Vagina (tissue), 2 donors: ENCODE measurements around the gene WNT4. TPM values are rescaled to one million over a fixed set of nuclear protein-coding genes. Genes with fewer than 3 reads are reported as not detected.

ENCODE experiments used
- DNase-seq, 2 donors: peaks; one replicate each; pipeline ENCODE4 v3.0.0-alpha.2; 2017; ENCODE audit errors: extremely low spot score in 2 of 2
- H3K27ac ChIP-seq: fragments of 200-600 bp; sonication (generic); one replicate; pipeline ENCODE4 v1.5.1; 2019
- H3K27me3 ChIP-seq: fragments of 200-600 bp; sonication (generic); one replicate; pipeline ENCODE4 v1.5.1; 2019
- H3K36me3 ChIP-seq, 2 donors: fragments of 200-600 bp; sonication (generic); one replicate each; pipeline ENCODE4 v1.5.1; 2017 to 2019
- H3K4me1 ChIP-seq: fragments of 200-600 bp; sonication (generic); one replicate; pipeline ENCODE4 v1.5.1; 2019
- H3K4me3 ChIP-seq, 2 donors: fragments of 200-600 bp; sonication (generic); 1 replicate in 1 of 2; 2 replicates in 1 of 2; pipeline ENCODE4 v1.5.1; 2016 to 2019
- H3K9me3 ChIP-seq: fragments of 200-600 bp; sonication (generic); one replicate; pipeline ENCODE4 v1.5.1; 2019
- POLR2A ChIP-seq, 2 donors: fragments of 450-650 bp; IDR thresholded peaks; one replicate each; pipeline ENCODE4 v1.6.1; 2017; ENCODE audit warnings: antibody characterized with exemption in 2 of 2, mild to moderate bottlenecking in 2 of 2, moderate library complexity in 2 of 2
- POLR2AphosphoS5 ChIP-seq, 2 donors: sonication (generic); formaldehyde crosslinking; IDR thresholded peaks; one replicate each; pipeline ENCODE4 v1.9.0; 2017; ENCODE audit warnings: antibody characterized with exemption in 2 of 2, mild to moderate bottlenecking in 2 of 2, low read depth in 1 of 2; ENCODE audit not compliant: insufficient read depth in 1 of 2
- intact Hi-C: fragments of 100-400 bp; cut with DNase I; formaldehyde crosslinking; loops from one replicate; pipeline ENCODE4 v1.15.1; 2023
- total RNA-seq: library from RNA; depleted of rRNA; stranded (reverse); fragments of >200 nt; gene quantifications from one replicate; pipeline ENCODE4 v1.2.3, GENCODE V29; 2016
- TF ChIP-seq, protein P1 (sequence below), 3 experiments: fragments of 450-650 bp in 2 of 3; fragments of 200-600 bp in 1 of 3; sonication (generic) in 1 of 3; IDR thresholded peaks; one replicate each; pipeline ENCODE4 v1.5.1; 2017 to 2019; ENCODE audit warnings: antibody characterized with exemption in 3 of 3, mild to moderate bottlenecking in 2 of 3, moderate library complexity in 2 of 3

The WNT4 gene
- total RNA-seq, 1 donor from 2014 or later, result 5.2 TPM

DNA sequence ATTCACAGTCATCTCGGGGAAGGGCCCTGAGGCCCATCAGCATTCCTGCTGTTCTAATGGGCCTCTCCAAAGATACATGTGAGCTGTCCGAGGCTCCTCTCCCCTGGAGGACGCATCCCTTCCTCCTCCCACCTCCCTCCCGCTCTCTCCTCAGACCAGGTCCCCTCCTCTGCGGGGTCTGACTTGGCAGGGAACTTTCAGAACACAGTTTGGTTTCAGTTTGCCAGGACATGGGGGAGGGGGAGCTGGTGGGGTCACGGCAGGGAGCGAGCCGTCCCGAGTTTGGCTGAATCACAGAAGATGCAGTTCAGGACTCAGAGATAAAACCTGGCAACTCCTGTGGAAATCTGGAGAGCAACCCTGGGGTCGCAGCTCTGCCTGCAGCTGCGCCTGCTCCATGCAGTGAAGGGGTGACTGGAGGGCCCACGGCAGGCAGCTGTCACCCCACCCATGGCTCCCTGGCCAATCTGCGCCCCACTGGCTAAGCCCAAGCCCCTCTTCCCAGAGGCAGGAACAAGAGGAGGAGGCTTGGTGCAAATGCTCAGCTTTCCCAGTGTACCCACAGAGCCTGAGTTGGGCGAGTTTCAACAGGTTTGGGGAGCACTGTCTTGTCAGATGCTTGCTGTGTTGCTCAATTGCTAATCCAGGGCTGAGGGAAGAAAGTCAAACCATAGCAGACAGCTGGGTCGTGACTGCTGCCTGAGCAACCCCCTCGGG is 5.7 kb downstream of the WNT4 start:
- Histone ChIP-seq H3K36me3 (no peaks in the 10 kb centered on the region), H3K27ac (peak overlapping the region; percentile 28), H3K9me3 (no peaks in the 10 kb centered on the region), H3K27me3 (no peaks in the 10 kb centered on the region), H3K4me1 (peaks cover 72% of the 10 kb centered on the region), H3K4me3 (peak overlapping the region in 1 of 2 donors; percentile 13)
- intact Hi-C loops, result loop anchor here (10.0 kb wide), 1 partner anchor 498 kb away; the partner anchor contains the start of gene C1QA
- no peak for TF ChIP-seq POLR2A (IDR thresholded peaks at IDR 0.05)
- TF ChIP-seq, protein P1, sequence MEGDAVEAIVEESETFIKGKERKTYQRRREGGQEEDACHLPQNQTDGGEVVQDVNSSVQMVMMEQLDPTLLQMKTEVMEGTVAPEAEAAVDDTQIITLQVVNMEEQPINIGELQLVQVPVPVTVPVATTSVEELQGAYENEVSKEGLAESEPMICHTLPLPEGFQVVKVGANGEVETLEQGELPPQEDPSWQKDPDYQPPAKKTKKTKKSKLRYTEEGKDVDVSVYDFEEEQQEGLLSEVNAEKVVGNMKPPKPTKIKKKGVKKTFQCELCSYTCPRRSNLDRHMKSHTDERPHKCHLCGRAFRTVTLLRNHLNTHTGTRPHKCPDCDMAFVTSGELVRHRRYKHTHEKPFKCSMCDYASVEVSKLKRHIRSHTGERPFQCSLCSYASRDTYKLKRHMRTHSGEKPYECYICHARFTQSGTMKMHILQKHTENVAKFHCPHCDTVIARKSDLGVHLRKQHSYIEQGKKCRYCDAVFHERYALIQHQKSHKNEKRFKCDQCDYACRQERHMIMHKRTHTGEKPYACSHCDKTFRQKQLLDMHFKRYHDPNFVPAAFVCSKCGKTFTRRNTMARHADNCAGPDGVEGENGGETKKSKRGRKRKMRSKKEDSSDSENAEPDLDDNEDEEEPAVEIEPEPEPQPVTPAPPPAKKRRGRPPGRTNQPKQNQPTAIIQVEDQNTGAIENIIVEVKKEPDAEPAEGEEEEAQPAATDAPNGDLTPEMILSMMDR (IDR thresholded peaks at IDR 0.05), result no peak
- no peak for TF ChIP-seq POLR2AphosphoS5 (IDR thresholded peaks at IDR 0.05; ENCODE audit: insufficient read depth in 1 of 2, low read depth in 1 of 2)
- no peak for DNase-seq

DNA sequence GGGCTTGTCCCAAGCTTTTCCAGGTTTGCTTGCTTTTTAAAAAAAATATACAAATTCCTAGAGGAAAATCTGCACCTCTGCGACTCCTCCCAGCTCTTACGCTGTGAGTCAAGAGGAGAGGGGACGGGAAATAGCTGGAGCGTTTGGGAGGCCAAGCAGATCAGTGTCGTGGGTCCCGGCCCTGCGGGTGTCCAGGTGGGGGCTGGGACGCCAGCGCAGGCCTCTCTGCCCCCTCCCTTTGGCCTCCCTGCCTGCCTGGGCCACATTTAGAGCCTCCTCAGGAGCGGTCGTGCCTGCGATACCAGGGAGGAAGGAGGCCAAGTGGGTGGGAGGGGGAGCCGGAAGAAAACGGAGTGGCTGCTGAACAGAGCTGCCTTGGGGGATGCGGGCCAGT is 9.0 kb downstream of the WNT4 start:
- DNase-seq, result no peak
- Histone ChIP-seq H3K27ac (no peak overlapping the region), H3K4me3 (no peak overlapping the region), H3K9me3 (no peaks in the 10 kb centered on the region), H3K4me1 (peaks cover 46% of the 10 kb centered on the region), H3K27me3 (no peaks in the 10 kb centered on the region), H3K36me3 (no peaks in the 10 kb centered on the region)
- intact Hi-C loops, result loop anchor here (10.0 kb wide), 1 partner anchor 501 kb away; the partner anchor contains the start of gene C1QA
- TF ChIP-seq POLR2AphosphoS5 (IDR thresholded peaks at IDR 0.05; ENCODE audit: insufficient read depth in 1 of 2, low read depth in 1 of 2) (no peak), POLR2A (IDR thresholded peaks at IDR 0.05) (no peak)
- TF ChIP-seq, protein P1 (IDR thresholded peaks at IDR 0.05), result no peak

DNA sequence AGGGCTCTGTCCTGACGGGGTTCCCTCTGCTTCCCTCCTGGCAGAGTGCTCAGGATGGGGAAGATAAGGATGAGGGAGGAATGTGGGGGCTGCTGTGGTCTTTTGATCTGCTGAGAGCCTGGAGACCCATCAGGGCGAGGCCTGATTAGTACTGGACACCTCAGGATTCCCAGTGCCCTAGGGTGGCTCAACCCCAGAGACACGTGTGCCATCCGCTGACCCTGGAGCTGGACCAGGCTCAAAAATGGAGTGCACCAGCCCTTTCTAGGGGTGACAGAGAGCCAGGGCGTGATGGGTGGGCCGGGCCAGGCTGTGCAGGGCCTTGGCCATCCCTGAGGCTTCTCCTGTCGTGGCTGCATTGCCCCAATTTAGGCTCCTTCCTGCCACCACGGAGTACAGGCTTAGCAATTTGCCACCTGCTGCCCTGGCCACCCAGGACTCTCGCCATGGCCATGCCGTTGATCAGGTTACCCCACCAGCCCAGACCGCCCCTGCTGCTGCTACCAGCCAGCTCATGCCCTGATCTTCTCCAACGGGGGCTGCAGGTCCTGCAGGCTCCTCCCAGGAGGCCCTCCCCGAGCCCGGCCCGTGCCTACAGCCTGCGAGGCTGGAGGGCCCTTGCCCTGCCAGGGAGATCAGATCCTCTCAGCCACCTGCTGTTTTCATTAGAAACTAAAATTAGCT is 9.5 kb downstream of the WNT4 start:
- TF ChIP-seq POLR2A (IDR thresholded peaks at IDR 0.05) (no peak), POLR2AphosphoS5 (IDR thresholded peaks at IDR 0.05; ENCODE audit: insufficient read depth in 1 of 2, low read depth in 1 of 2) (no peak)
- TF ChIP-seq, protein P1 (IDR thresholded peaks at IDR 0.05), result no peak
- no peaks in the 10 kb centered on the region for H3K27me3 ChIP-seq
- H3K4me3 ChIP-seq, result no peak overlapping the region
- H3K4me1 ChIP-seq, result peaks cover 40% of the 10 kb centered on the region
- intact Hi-C loops, result loop anchor here (10.0 kb wide), 1 partner anchor 501 kb away; the partner anchor contains the start of gene C1QA
- no peak for DNase-seq
- H3K27ac ChIP-seq, result no peak overlapping the region
- H3K36me3 ChIP-seq, result no peaks in the 10 kb centered on the region
- no peaks in the 10 kb centered on the region for H3K9me3 ChIP-seq

DNA sequence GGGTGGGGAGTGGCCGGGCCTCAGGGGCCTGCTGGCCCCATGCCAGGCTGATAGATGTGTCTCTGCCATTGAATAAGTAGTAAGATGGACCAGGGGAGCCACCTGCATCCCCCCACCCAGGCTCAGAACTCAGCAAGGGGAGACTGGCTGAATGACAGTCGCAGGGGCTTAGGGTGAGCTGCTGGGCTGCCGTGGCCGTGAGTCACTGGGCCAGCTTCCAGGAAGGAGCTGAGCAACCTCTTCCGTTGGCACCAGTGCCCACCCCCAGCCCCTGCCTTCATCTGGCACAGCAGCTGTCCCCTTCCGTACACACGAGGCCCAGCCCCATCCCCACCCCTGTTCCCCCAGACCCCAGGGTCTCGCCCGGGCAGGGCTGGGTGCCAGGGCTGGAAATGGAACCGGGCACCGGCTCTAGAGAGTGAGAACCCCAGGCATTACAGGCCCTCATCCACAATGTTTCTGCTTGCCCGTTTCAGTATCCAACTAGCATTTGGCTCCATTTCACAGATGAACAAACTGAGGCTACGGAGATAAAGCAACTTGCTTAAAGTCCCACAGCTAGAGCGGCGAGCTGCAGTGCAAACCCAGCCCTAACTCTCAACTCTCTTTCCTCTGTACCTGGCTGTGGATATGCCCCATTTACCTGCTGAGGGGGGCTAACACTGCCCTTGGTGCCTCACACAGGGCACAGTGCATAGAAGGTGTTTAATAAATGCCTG is 10.2 kb downstream of the WNT4 start:
- Histone ChIP-seq H3K9me3 (no peaks in the 10 kb centered on the region), H3K4me3 (no peak overlapping the region), H3K4me1 (peaks cover 36% of the 10 kb centered on the region), H3K27me3 (no peaks in the 10 kb centered on the region), H3K36me3 (no peaks in the 10 kb centered on the region), H3K27ac (no peak overlapping the region)
- TF ChIP-seq POLR2AphosphoS5 (IDR thresholded peaks at IDR 0.05; ENCODE audit: insufficient read depth in 1 of 2, low read depth in 1 of 2), result no peak
- TF ChIP-seq, protein P1 (IDR thresholded peaks at IDR 0.05), result no peak
- TF ChIP-seq POLR2A (IDR thresholded peaks at IDR 0.05), result no peak
- intact Hi-C loops, result loop anchor here (10.0 kb wide), 1 partner anchor 502 kb away; the partner anchor contains the start of gene C1QA
- no peak for DNase-seq
